Stimulated activated naive CD4-positive, alpha-beta T cell (primary cell): Measurements from ENCODE around the gene PLEKHO2.

ENCODE experiments used
- DNase-seq, 6 experiments: peaks; one replicate each; lab custom pipeline; 2025; lab: John Stamatoyannopoulos, UW

The PLEKHO2 gene

DNA sequence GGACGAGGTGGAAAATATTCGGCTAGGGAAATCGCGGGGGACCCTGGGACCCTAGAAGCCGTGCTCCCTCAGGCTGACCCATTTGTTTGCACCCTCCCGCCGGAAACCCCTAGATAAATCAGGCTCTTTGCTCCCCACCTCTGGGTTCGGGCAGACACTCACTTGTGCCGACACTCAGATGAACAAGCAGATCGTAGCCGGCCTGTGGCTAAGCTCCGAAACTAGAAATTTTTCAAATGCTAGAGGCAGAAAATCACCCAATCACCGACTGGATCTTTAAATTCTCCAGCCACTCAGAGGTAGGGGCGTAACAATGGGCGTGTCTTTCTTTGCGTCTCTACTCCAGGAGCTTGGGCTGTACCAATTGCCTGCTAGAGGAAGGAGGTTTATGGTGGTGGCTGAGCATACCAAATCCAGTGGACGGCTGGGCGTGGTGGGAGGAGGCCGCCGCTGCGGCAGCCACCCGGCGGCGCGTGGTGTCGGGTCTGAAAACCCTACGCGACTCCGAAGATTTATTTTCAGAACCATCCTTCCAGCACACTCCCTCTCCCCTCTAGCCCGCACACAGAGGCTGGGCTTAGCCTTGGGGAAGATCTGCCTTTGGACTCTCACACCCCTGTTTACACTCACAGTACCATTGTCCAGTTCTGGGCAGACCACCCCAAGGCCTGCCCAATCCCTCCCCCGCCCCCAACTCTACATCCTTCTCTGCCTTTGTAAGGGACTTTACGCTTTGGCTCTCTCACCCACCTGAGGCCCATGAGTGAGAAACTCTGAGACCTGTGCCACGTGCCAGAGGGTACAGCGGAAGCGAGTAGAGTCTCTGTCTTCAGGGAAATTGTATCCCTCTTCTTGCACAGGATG is 16.1 kb upstream of the PLEKHO2 start, which contains the start of gene PIF1:
Gene PIF1 (minus strand): TSS at position 217 of the 864 bp plus-strand sequence. CDS start 1,312 bp downstream, outside the sequence.
- DNase-seq: peak; percentile 69 to 89 (median 86)

DNA sequence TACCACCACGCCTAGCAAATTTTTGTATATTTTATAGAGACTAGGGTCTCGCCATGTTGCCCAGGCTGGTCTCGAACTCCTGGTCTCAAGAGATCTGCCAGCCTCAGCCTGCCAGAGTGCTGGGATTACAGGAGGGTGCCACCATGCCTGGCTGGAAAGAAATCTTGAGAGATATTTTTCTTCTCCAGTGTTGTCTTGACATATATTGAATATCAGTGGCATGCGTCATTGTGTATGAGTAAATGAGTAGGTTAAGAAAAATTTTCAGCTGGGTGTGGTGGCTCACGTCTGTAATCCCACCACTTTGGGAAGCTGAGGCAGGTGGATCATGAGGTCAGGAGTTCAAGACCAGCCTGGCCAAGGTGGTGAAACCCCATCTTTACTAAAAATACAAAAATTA is 12.7 kb upstream of the PLEKHO2 start:
- DNase-seq: no peak

DNA sequence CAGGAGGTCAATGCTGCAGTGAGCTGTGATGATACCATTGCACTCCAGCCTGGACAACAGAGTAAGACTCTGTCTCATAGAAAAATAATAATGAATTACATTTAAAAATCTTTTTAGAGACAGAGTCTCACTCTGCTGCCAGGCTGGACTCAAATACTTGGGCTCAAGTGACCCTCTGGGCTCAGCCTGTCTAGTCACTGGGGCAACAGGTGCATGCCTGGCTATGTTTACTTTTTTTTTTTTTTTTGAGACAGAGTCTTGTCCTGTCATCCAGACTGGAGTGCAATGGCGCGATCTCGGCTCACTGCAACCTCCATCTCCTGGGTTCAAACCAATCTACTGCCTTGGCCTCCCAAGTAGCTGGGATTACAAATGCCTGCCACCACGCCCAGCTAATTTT is 8.0 kb upstream of the PLEKHO2 start:
- DNase-seq: no peak

DNA sequence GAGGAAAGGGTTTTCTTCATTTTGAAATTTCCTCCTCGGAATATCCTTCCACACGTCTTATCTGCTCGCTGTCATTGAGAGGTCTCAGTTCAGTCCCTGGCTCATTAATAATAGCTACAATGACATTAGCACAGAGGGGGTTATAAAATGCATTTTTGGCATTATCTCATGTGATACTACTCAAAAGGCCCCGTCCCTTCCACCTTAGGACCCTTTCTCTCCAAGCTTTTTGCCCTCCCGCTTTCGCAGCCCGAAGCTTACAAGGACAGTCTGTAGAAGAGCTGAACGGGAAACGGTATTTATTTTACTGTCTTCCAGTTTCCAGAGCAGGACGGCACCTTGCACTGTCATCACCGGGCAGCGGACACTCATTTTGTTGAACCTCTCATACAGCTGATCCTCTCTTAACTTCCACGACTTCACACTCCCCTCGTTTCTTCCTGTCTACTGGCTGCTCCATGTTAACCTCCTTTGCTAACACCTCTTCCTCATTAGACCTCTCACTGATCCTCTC is 5.6 kb upstream of the PLEKHO2 start:
- no peak for DNase-seq

DNA sequence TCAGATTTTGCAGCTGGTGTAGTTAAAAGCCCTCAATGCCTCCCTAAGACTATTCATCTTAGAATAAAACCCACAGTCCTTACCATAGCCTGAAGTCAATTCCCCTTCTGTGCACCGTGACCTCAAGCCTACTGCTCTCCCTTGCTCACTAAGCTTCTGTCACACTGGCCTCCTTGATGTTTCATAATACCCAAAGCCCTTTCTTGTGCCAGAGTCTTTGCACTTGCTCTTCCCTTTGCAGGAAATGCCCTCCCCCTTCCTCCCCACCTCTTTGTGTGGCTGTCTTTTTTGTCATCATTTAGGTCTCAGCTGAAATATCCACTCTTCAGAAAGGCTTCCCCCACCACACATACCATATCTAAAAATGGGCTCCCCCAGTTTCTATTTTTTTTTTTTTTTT is 4.2 kb upstream of the PLEKHO2 start:
- peak; percentile 16 to 70 (median 58) for DNase-seq

DNA sequence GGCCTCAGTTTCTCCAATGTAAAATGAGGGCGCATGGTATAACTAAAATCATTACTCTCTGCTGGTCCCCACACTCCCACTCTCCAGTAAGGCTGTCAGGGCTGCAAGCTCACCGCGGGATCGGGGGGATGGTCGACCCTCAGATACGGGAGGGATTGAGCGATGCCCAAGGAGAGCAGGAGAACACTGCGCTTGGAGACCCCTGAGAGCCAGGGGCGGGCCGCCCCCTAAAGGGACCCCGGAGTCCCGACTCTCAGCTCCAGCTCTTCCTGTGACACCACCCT is 713 bp upstream of the PLEKHO2 start:
- no peak for DNase-seq

- DNase-seq: peak in 2 of 6 experiments; percentile 16 to 58
These were observed 603 bp downstream of the PLEKHO2 start for GRCh38 chr15:64842096-64842939.

GRCh38 chr15:64842986-64843561 is 1.4 kb downstream of the PLEKHO2 start:
- DNase-seq: no peak

GRCh38 chr15:64843991-64844390 is 2.3 kb downstream of the PLEKHO2 start:
- no peak for DNase-seq

- peak in 2 of 6 experiments; percentile 12 to 17 for DNase-seq
These were observed 2.9 kb downstream of the PLEKHO2 start for GRCh38 chr15:64844576-64845145.

- no peak for DNase-seq
These were observed 3.5 kb downstream of the PLEKHO2 start for GRCh38 chr15:64845183-64845611.

DNA sequence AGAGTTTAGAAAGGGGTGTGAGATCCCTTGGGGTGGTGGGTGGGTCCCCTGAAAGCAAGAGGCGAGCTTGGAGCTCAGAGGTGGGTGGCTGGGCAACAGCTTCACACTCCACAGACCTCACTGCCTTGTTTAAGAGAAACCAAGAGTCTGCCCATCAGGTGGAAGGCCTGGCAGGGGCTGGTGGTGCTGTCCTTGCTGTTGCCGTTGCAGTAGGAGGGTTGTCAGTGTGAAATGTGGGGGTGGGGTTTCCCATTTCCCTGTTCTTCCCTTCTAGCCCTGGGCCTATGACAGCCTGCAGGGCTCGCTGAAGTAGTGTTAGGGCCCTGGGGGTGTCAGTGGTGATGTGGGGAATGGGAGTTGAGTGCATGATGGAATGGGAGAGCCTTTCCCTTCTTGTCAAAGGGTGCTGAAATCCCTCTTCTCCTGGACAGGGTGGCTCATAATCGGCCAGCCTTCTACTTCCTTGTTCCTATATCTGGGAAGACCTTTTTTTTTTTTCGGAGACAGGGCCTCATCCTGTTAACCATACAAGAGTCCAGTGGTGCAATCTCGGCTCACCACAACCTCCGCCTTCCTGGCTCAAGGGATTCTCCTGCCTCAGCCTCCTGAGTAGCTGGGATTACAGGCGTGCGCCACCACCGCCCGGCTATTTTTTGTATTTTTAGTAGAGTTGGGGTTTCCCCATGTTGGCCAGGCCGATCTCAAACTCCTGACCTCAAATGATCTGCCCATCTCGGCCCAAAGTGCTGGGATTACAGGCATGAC is 4.3 kb downstream of the PLEKHO2 start:
- DNase-seq: no peak

DNA sequence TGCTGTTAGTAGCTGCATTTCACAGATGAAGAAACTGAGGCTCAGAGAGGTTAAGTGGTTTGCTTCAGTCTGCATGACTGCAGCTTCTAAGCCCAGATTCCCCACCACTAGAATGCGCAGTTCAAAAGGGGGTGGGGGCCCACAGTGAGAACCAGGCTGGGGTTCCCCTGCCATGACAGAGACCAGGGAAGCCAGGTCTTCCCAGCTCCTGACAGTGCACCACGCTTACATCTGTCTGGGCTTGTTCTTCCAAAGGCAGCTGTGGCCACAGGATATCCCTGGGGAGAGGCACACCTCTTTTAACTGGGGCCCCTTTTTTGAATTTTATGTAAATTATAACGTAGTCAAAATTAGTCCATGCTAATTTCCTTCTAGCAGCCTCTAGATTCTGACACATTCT is 5.3 kb downstream of the PLEKHO2 start:
- DNase-seq: no peak

- DNase-seq: no peak
These were observed 5.7 kb downstream of the PLEKHO2 start for GRCh38 chr15:64847448-64847847.

DNA sequence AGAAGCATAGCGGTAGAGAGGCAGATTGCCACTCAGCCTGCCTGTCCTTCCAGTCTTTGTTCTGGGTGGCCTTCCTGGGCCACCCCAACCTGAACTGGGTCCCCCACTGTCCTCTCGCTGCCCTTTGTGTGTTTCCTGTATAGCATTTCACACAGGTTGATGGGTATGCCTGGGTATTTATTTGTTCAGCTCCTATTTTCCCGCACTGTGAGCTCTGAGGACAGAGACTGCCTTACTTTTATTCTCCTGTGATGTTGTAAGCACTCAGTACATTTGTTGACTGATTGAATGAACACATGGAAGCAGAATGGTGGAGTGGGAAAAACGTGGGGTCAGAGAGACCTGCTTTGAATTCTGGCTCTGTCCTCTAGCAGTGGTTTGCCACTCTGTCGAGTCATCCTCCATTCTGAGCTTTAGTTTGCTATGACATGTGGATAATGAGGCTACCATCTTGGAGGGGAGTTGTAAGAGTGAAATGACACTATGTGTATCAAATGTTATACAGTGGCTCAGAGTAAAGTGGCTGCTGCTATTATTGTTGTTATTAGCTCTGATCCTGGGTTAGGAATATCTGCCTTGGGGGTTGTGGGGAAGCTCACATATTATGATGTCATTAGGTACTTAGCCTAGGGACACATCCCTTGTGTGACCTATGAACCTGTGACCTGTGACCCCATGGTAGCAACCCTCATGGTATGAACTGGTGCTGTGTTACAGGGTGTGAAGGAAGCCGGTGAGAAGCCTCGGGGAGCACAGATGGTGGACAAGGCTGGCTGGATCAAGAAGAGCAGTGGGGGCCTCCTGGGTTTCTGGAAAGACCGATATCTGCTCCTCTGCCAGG is 6.4 kb downstream of the PLEKHO2 start:
- DNase-seq: no peak

- DNase-seq: no peak
These were observed 9.2 kb downstream of the PLEKHO2 start for GRCh38 chr15:64850778-64851502.

- no peak for DNase-seq
These were observed 9.8 kb downstream of the PLEKHO2 start for GRCh38 chr15:64851503-64851840.

DNA sequence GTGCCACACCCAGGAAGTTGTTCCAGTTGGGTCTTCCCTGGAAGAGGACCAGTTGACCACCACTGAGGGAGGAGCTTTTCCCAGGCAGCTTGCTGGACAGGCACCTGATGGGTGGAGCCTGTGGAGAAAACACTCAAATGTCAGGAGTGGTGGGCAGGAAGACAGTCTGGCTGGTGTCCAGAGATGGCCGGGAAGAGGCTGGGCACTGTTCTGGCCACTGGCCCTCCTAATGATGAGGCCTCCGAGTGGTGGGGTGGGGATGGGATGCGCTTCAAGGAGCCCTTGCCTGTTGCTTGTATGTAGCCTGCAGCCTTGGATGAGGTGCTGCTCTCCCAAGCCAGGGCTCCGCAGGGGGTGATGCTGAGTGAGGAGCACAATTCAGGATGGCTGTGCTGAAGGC is 12.3 kb downstream of the PLEKHO2 start:
- no peak for DNase-seq

- DNase-seq: no peak
These were observed 12.8 kb downstream of the PLEKHO2 start for GRCh38 chr15:64854526-64854925.
